GM19240 (cell line): ENCODE data around the gene PRDM7.
"Not testable (repeated sequence)": the region's sequence is repeated elsewhere in the genome, so short reads cannot be mapped to it uniquely, and the experiment has no call there.

Experiments
- DNase-seq: peaks from one replicate; pipeline ENCODE4 v3.0.0; 2011; ENCODE audit warnings: low spot score; ENCODE audit not compliant: insufficient read length

PRDM7 gene

DNA sequence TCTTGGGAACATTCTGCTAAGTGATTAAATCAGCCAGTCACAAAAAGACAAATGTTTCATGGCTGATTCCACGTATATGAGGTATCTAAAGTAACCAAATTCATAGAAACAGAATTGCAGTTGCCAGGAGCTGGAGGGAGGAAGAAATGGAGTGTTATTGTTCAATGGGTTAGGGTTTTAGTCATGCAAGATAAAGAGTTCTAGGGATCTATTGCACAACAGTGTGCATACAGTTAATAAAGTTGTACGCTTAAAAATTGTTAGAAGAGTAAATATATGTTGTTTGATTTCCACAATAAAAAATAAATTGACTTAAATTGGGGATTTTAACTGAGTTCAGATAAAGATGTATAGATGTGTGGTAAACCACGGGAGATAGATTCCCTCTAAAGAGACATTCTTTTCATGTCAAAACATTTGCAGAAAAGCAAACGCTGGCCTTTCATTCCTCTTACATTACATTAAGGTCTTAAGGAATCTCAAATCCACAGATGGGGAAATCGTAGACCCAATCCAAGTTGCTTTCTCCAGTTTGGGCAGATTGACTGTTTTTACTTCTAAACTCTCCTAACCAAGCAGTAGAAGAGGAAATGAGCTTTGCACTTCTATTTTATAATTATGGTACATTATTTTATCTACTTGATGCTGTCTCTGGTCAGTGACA lies 4.6 kb downstream of the PRDM7 start:
- no peak for DNase-seq

DNA sequence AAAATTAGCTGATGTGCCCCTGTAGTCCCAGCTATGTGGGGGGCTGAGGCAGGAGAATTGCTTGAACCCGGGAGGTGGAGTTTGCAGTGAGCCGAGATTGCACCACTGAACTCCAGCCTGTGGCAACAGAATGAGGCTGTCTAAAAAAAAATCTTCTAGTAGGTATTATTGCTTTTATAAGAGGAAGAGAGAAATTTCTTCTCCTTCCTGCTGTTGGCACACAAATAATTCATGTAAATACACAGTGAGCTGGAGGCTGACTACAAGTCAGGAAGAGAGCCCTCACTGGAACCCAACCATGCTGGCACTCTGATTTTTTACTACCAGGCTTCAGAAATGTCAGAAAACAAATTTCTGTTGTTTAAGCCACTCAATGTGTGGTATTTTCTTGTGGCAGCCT lies 6.7 kb downstream of the PRDM7 start:
- DNase-seq, result no peak

DNA sequence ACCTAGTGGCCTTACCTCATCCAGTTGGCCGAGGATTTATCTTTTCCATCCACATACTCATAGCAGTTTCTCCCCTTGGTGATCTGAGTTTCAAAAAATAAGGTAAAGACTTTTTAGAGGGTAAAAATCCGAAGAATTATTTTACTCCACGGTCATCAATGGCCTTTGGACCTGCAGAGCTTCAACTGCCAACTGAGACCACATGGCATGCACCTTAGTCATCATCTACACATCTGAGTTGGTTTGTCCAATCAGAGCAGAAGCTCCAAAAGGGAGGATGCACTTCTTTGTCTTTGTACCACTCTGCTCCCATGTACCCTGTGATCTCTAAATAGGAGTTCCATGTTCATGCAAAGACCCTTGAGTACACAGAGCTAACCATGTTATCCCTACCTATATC lies 15.7 kb downstream of the PRDM7 start:
- no peak for DNase-seq

DNA sequence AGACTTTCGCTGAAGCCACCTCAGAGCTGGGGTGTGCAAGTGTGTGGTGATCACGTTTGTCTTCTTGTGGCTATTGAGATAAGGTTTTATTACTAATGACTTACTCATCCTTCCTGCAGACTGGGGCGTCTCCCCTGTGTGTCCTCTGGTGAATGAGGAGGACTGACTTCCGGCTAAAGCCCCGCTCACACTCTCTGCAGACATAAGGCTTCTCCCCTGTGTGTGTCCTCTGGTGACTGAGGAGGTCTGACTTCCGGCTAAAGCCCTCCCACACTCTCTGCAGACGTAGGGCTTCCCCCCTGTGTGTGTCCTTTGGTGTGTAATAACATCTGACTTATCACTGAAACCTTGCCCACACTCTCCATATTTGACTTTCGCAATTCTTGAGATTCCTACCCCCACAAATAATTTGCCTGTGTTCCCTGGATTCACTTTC lies 19.4 kb downstream of the PRDM7 start:
- DNase-seq, result no peak

DNA sequence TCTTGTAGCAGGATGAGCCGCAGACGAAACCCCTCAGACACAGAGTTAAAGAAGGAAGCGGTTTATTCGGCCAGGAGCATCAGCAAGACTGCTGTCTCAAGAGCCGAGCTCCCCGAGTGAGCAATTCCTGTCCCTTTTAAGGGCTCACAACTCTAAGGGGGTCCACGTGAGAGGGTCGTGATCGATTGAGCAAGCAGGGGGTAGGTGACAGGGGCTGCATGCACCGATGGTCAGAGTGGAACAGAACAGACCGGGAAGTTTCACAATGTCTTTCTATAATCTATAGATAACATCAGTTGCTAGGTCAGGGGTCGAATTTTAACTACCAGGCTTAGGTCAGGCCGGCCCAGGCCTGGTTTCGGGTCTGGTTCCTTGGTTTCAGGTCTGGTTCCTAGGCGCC lies 20.6 kb downstream of the PRDM7 start:
- DNase-seq, result not testable (repeated sequence)

DNA sequence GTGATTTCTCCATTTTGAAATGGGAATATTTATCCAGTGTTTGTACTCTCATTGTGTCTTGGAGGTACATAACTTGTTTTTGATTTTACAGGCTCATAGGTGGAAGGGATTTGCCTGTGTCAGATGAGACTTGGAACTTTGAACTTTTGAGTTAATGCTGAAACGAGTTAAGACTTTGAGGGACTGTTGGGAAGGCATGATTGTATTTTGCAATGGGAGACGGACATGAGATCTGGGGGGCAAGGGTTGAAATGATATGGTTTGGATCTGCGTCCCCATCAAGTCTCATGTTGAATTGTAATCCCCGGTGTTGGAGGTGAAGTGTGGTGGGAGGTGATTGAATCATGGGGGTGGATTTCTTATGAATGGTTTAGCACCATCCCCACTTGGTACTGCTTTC lies 21.8 kb downstream of the PRDM7 start:
- no peak for DNase-seq

DNA sequence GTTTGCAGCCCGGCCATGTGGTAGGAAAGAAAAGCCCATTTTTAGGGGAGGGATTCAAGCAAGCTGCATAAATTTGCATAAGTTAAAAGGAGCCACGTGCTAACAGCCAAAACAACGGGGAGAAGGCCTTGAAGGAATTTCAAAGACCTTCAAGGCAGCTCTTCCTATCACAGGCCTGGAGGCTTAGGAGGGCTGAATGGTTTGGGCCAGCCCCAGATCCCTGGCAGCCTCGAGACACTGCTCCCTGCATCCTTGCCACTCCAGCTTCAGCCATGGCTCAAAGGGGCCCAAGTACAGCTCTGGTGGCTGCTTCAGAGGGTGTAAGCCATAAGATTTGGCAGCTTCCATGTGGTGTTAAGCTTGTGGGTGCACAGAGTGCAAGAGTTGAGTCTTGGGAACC lies 22.6 kb downstream of the PRDM7 start:
- DNase-seq, result no peak

DNA sequence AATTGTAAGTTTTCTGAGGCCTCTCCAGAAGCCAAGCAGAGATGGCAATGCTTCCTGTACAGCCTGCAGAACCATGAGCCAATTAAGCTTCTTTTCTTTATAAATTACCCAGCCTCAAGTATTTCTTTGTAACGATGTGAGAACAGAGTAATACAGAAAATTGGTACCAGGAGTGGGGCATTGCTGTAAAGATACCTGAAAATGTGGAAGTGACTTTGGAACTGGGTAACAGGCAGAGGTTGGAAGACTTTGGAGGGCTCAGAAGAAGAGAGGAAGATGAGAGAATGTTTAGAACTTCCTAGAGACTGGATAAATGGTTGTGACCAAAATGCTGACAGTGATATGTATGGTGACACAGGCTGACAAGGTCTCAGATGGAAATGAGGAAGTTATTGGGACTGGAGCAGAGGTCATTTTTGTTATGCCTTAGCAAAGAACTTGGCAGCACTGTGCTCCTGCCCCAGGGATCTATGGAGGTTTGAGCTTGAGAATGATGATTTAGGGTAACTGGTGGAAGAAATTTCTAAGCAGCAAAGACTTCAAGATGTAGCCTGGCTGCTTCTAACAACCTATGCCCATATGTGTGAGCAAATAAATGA lies 23.1 kb downstream of the PRDM7 start:
- no peak for DNase-seq

DNA sequence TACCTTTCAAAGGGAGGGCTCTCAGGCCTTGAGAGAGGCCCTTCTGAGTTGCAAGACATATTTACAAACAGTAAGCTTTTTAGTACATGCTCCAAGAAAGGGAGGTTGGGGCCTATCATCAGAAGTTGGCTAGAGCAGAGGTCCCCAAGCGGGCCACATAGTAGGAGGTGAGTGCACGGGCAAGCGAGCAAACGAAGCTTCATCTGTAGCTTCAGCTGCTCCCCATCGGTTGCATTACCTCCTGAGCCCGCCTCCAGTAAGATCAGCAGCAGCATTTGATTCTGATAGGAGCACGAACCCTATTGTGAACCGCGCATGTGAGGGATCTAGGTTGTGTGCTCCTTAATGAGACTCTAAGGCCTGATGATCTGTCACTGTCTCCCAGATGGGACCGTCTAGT lies 26.2 kb downstream of the PRDM7 start:
- no peak for DNase-seq

DNA sequence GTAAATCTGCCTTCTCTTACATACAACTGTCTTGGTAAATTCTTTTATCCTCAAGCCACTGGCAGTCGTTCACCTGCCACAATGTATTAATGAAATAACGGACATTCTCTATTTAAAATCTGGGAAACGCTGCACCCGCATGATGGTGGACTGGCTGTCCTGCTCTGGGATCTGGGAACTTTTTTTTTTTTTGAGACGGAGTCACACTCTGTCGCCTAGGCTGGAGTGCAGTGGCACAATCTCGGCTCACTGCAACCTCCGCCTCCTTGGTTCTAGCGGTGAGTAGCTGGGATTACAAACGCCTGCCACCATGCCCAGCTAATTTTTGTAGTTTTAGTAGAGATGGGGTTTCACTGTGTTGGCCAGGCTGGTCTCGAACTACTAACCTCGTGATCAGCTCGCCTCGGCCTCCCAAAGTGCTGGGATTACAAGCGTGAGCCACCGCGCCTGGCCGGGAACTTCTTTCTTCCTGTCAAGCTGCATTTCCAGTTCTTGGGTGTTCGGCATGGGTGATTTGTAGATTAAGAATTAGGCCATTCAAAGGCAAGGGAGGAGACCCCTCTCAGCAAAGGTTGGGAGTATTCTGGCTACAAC lies 28.3 kb downstream of the PRDM7 start:
- DNase-seq, result no peak

DNA sequence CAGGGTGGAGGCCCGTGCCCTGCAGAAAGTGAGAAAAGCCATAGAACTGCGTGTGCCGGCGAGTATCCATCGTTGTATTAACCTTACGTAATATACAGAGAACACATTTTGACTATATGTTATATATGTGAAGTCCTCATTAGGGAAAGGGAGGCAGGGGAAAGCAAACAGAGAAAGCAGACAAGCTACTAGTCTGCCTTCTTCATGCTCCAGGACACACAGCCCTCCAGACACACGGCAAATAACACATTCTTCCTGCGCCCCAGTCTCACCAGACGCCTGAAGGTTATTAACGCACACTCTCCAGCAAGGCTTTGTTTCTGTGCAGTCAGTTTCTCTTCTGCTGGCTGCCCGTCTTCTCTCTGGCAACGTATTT lies 28.8 kb downstream of the PRDM7 start:
- DNase-seq, result no peak

DNA sequence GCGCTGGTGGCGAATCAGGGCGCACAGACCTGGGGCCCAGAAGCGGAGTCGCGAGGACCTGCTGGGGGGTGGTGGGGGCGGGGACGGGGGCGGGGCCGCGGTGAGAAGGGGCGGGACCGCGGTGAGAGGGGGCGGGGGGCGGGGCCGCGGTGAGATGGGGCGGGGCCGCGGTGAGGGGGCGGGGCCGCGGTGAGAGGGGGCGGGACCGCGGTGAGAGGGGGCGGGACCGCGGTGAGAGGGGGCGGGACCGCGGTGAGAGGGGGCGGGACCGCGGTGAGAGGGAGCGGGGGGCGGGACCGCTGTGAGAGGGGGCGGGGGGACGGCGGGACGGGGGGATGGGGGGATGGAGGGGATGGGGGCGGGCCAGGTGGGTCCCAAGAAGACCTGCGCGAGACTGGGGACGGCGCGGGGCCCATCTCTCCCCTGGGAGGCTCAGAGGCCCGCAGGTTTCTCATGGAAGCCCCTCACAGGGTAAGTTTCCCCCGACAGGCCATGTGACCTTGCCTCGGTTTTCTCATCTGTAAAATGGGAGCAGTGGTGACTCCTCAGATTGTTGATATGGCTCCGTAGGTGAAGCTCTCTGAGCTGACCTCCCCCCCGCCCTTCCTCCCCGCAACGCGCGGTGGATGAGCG lies 29.3 kb downstream of the PRDM7 start:
- no peak for DNase-seq

DNA sequence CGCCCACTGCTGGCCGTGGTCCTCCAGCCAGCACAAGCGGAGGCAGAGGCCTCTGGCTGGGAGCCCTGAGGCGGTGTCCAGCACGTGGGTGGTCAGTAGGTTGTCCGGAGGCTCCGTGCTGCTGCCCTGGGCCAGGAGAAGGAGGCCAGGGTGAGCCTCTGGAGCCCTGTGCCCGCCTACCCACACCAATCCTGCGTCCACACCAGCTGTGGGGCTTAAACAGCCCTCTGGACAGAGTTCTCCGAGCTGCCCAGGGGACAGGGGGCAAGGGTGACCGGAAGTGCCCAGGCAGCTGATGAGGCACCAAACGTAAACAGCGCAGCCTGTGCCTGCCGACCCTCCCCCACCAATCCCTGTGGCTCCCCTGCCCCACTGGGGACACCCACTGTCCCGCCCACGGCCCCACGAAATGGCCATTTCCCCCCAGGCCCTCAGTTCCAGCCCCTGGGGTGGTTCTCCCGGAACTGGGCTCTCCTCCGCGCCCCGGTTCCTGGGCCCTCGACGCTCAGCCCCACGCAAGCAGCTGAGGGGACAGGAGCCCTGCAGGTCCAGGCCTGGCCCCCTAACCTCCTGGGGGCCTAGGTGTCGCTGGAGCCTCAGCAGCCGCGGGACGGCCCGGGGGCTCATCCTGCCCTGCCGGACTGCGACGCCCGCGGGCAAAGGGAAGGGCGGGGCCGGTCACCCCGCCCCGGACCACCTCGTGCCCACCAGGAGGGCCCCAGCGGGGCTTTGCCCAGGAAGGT lies 30.0 kb downstream of the PRDM7 start:
- DNase-seq, result no peak

DNA sequence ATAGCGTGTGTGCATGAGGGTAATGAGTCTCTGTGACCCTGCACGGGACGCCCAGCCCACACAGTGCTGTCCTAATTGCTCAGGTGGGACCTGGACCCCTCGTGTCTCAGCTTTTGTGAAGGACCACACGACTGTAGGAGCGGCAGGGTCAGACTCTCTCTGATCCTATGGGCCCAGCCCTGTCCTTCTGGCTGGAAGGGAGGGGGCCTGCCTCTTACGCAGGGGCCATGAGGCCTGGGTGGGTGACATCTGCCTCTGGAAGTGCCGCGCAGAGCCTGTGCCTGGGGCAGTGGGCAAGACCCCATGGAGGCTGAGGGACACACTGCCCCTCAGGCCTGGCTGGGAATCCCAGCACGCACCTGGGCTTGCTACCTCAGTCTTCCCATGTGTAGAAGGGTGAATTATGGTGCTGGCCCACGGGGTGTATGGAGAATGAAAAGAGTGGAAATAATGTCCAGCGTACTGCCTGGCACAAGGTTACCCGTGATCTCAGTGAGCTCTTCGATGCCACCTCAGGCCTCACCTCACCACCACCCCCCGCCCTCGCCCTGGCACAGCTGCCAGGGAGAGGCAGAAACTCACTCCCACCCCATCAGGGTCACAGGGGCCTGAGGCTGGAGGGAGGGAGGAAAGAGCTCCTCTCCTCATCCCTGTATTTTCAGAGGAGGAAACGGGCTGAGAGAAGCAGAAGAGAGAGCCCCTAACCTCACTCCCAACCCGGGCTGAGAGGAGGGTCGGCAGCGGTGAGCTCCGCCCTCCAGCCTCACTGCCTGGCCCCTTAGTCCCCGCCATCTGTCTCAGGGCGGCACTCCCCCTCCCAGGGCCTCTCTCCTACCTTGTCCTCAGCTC lies 30.8 kb downstream of the PRDM7 start:
- no peak for DNase-seq

DNA sequence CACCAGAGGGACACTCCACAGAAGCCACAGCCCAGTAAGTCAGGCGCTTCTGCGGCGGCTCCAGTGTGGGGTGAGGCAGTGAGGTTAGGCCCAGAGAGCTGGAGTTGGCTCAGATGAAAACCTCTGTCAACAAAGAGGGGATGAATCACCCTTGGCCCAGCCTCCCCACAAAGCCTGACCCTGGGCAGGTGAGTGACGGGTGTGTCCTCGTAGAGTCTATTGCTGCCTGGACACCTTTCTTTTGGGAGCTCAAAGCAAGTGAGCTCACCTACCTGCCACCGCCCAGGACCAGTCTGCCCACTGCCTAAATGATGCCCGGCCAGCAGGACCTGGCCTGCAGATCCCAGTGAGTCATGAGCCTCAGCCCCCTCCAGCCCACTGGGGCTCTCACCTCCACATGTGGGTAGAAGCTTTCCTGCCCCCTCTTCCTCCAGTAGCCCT lies 33.0 kb downstream of the PRDM7 start:
- no peak for DNase-seq

DNA sequence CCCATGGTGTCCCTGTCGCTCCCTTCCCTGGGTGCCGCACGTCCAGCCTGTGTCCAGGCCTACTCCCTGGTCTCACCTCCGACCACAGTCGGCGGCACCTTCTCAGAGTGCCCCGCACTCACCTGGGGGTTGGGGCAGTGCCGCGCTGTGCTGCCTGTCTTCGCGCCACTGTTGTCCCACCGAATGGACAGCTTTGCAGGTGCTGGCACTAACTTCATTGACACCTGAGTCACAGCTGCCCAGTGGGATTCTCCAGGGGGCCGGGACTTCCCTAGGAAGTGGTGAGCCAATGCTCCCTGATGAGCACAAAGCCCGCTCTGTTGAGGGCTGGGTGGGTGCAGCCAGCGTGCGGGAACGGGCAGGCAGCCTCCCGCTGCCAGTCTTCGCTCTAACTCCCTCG lies 33.6 kb downstream of the PRDM7 start:
- DNase-seq, result no peak

DNA sequence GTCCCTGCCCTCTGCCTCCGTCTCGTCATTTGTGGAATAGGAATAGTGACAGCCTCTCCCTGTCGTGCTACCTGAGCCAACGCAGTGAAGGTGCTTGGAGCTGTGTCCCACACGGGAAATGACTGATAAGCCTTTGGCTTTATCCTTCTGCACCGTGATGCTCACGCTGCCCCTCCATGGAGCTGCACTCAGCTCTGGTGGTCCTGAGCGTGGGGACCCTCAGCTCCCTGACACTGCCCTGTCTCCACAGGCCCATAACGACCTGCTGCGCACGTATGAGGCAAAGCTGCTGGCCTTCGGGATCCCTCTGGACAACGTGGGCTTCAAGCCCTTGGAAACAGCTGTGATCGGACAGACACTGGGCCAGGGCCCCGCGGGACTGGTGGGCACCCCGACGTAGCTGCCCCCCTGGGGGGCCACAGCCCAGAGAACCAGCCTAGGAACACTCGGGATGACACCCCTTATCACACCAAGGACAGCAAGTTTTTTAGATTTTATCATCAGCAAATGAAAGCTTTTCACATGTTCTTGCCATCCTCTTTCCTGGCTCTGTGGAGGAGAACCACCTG lies 34.1 kb downstream of the PRDM7 start:
- DNase-seq, result no peak

DNA sequence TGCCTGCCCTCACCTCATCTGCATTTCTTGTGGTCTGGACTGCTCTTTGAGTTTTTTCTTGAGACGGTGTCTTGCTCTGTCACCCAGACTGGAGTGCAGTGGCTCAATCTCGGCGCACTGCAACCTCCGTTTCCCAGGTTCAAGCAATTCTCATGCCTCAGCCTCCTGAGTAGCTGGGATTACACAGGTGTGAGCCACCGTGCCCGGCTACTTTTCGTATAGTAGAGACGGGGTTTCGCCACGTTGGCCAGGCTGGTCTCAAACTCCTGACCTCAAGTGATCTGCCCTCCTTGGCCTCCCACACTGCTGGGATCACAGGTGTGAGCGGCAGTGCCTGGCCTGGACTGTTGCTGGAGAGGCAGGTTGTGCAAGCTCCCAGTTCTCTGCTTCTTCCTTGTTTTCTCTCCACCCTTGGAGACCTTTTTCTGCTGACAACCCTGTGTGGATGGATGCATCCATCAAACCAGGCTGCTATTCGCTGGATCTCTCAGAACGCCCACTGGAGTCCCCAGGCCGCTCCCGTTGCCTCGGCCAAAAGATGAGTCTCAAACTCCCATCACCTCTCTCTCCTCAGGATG lies 35.1 kb downstream of the PRDM7 start:
- no peak for DNase-seq

DNA sequence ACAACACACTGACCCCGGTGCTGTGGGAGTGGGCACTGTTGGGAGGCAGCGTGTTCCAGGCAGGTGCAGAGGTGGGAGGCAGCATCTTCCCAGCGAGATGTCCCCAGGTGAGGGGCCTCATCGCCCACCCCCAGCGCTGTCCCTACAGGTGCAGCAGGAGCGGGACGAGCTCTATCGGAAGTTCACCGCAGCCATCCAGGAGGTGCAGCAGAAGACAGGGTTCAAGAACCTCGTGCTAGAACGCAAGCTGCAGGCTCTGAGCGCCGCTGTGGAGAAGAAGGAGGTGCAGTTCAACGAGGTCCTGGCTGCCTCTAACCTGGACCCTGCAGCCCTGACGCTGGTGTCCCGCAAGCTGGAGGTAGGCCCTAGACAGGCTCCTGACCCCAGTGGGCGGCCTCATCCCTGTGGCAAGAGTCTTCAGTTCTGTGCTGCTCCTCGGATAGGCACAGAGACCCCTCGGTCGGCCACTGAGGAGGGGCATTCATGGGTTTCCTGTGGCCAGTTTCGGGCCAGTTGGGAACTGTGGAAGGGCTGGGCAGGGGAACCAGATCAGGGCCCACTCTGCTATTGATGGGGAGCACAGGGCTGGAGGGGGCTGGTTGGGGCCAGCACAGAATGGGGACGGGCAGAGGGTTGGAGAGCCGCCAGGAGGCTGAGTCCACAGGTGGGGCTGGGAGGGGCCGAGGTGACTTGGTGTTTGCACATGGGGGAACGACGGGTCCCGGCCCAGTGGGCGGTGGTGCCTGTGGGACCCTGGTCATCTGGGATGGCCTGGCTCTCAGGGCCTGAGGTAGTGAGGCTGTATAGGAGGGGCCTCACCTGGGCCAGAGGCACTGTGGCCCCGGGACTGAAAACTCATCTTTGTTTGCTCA lies 36.7 kb downstream of the PRDM7 start:
- no peak for DNase-seq
